Measurements from ENCODE around the gene PRPSAP1.

The PRPSAP1 gene

DNA sequence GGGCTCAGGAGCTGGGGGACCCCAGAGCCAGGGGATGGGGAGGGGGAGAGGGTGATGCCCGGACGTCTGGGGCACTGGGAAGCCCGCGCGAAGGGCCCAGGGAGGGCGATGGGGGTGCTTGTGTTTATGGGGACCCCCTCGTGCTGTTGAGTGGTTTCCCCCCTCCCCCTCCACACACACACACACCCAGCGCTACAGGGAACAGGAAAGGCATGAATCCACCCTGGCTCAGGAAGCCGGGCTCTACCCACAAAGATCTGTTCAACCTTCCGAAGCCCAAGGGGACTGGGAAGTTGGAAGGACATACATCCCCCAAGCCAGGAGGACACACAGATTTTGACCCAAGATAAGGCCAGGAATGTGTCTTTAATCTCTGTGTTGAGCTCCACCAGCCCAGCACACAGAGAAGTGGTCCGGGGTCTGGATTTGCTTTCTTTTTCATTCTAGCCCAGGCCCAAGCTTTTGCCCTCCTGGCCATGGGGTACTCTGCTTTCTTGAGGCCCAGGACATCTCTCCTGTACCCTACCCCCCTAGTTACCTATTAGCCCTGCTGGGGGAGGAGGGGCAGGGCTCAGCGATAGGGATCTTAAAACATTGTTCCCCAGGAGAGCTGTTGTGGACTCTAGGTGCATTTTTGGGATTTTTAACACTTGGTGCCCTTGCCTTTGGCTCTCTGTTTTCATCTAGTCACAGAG, 87.3 kb downstream of the PRPSAP1 start:
- DNase-seq (ENCODE audit: low read depth in 2 of 2): no peak

DNA sequence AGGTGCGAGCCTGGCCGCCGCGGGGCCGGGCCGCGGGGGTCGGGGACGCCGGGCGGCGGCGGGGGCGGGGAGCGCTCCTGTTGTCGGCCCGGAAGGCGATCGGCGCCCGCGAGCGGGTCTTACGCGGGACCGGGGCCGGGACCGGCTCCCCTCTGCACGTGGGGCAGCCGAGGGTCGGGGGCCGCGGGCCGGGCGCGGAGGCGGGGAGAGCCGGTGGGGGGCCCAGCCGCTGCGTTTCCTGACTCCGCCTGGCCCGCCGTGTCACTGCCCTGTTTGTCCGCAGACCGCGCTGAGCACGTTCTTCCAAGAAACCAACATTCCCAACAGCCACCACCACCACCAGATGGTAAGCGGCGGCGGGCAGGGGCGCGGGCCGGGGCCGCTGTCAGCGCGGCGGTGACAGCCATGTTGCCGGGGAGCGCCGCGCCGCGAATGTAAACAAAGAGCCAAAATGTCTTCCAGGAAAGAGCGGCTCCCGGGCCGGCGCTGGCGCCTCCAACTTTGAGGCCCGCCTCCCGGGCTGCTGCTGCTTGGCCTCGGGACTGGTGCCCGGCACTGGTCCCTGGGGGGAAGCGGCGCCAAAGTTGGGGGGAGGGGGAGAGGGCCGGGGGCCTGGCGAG, 88.0 kb downstream of the PRPSAP1 start:
- DNase-seq (ENCODE audit: low read depth in 2 of 2): no peak

DNA sequence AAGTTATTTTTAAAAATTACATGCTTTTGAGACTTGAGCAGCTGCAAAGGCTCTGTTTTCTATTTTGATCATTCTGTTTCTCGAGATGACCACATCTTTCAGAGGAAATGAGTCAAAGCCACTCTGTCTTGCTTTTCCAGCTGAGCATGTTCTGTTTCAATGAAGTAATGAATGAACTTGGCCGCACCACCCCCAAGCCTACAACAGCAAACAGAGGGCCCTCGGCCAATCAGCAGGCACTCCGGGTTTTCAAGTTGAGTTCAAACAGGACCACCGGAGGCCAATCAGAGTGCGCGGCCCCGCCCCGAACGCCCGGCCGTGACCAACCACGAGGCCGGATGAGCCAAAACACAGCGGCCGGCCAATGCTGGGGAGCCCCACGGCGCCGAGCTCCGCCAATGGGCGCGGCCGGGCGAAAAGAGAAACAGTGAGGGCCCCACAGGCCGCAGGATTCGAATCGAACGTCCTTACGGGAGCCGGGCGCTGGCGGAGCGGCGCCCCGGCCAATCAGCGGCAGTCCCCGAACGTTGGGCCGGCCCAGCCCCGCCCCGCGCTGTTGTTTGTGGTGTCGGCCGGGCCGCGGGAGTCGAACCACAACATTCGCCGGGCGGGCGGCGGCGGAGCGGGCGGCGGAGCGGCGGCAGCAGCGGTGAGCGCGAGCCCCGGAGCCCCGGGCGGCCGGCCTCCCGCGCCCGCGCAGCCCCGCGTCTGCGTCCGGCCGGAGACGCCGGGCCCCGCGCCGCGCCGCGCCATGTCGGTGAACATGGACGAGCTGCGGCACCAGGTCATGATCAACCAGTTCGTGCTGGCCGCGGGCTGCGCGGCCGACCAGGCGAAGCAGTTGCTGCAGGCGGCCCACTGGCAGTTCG, 88.7 kb downstream of the PRPSAP1 start, which contains the start of gene UBALD2:
Gene UBALD2 (plus strand): TSS at position 594 of the 869 bp plus-strand sequence. CDS start 158 bp downstream, at position 752.
- DNase-seq (ENCODE audit: low read depth in 2 of 2): peak; percentile 98

DNA sequence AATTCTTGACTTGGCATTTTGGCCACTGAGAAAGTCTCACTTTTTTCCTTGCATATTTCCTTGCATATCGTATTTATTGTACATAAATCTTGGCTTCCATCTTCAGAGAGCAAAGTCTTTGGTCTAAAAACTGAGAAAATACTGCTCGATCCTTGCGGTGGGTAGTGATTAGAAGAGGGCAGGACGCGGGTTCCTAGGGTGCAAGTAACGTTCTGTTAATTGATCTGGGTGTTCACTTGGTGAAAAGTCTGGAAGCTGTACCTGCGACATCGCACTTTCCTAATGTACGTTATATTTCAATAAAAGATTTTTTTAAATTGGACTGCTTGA, 89.3 kb downstream of the PRPSAP1 start:
- DNase-seq (ENCODE audit: low read depth in 2 of 2): no peak

DNA sequence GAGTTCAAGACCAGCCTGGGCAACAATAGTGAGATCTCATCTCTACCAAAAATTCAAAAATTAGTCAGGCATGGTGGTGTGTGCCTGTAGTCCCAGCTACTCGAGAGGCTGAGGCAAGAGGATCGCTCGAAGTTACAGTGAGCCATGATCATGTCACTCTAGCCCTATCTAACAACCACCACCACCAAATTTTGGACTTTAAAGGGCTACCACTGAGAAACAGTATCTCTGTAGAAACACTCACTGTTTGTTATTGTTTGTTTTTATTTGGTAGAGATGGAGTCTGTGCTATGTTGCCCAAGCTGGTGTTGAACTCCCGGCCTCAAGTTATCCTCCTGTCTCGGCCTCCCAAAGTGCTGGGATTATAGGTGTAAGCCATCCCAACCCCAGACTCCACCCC, 89.8 kb downstream of the PRPSAP1 start:
- DNase-seq (ENCODE audit: low read depth in 2 of 2): no peak

DNA sequence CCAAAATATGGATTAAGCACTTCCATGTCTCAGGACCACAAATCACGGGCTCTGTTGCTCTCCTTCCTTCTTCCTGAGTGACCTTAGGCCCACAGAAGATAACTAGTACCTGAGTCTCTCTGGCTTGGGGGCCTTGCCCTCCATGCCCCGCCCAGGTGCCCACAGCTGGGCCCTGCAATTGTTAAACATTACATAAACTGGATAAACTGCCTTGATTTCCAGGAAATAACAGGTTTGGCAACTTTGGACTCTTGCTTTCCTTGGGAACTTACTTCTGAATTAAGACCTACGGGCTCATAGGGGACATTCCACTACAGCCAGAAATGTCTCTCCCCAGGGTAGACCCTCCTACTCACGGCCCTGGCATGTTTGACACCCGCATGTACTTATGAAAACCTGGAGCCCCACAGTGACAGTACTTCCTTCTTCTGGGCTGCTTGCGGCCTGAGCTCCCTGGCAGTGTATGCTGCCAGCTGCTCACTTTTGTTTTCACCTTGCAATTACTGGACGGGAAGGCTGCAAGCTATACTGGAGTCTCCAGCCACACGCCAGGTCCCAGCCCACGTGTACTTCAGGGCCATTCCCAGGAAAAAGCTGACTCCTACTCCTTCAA, 90.9 kb downstream of the PRPSAP1 start:
- DNase-seq (ENCODE audit: low read depth in 2 of 2): no peak

DNA sequence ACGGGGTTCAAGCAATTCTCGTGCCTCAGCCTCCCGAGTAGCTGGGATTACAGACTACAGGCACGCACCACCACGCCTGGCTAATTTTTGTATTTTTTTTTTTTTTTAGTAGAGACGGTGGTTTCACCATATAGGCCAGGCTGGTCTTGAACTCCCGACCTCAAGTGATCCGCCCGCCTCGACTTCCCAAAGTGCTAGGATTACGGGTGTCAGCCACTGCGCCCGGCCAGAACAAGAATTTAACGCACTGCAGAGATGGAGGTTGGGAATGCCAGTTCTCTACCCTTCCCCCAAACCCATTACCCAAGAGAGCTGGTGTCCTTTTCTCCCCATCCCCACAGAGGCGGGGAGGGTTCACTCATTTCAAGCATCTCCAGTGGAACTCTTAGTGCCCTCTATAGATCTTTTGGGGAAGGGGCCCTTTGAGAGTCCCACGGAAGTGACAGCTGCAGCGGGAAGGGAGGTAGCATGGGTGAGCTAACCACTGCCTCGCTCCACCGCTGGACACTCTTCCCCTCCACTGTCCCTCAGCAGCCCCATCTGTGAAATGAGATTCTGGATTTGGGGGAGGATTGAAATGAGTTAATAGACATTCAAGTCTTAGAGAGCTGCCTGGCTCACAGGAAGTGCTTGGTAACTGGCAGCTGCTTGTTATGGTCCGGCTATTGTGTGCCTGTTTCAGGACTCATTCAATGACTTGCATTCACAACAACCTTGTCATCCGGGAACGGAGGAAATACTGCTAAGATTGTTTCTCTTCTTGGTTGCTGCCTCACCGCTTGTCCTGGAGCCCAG, 92.1 kb downstream of the PRPSAP1 start:
- DNase-seq (ENCODE audit: low read depth in 2 of 2): no peak

DNA sequence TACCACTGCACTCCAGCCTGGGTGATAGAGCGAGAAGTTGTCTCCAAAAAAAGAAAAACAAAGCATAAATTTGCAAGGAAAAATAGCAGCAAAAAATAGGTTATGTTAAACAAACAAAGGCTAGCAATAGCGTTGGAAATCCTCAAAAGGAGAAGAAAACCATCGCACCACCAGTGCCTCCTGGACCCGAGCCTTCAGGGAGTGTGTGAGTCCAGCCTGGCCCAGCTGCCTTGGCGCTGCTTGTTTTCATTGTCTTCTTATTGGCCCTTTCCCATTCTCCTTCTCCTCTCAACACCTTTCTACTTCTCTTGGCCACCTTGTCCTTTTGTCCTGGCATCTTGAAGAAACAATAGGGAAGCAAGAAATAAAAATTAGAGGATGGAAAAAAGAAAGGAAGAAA, 93.0 kb downstream of the PRPSAP1 start:
- DNase-seq (ENCODE audit: low read depth in 2 of 2): no peak

DNA sequence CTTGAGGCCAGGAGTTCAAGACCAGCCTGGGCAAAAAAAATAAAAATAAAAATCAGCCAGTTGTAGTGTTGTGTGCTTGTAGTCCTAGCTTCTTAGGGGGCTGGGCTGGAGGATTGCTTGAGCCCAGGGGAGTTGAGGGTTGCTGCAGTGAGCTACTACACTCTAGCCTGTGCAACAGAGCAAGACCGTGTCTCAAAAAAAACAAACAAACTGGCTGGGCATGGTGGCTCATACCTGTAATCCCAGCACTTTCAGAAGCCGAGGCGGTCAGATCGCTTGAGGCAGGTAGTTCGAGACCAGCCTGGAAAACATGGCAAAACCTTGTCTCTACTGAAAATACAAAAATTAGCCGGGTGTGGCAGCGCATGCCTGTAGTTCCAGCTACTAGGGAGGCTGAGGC, 93.5 kb downstream of the PRPSAP1 start:
- DNase-seq (ENCODE audit: low read depth in 2 of 2): no peak

Measured in stimulated activated CD8-positive, alpha-beta memory T cell treated with anti-CD3 and anti-CD28 coated beads, Interleukin-2, amount 100 ng/mL, for 48 hours (primary cell).